BJ (cell line): ENCODE measurements around the gene TRAPPC6A. TPM values are rescaled to one million over a fixed set of nuclear protein-coding genes. Genes with fewer than 3 reads are reported as not detected.
A peak's percentile ranks its signal among the peaks of the same experiment; 100 is the strongest.

ENCODE experiments used
- CTCF ChIA-PET: fragments of 350-600 bp; formaldehyde crosslinking; extraction: SDS; loops from one replicate; lab custom pipeline; 2021; ENCODE audit warnings: antibody characterized with exemption, inconsistent platforms; lab: Yijun Ruan, JAX
- POLR2A ChIA-PET: fragments of 300-600 bp; sonication (Branson Sonifier 250); formaldehyde crosslinking; extraction: SDS; loops from one replicate; lab custom pipeline; 2021; ENCODE audit warnings: antibody characterized with exemption; lab: Charles Lee
- DNase-seq: peaks from one replicate; pipeline ENCODE4 v3.0.0-alpha.2; 2011; ENCODE audit warnings: low read depth
- H3K27me3 ChIP-seq: 2 replicates; pipeline ENCODE4 v1.6.0; 2011; ENCODE audit warnings: low read length; ENCODE audit not compliant: control insufficient read depth, insufficient read depth
- H3K36me3 ChIP-seq: 2 replicates; pipeline ENCODE4 v1.5.1; 2011; ENCODE audit warnings: low read length; ENCODE audit not compliant: control insufficient read depth, insufficient read depth
- H3K4me3 ChIP-seq: 2 replicates; pipeline ENCODE4 v1.5.1; 2011; ENCODE audit warnings: low read depth, mild to moderate bottlenecking, control low read depth, low read length
- CTCF ChIP-seq: IDR thresholded peaks from 2 replicates; pipeline ENCODE4 v1.5.1; 2011; ENCODE audit warnings: low read depth, mild to moderate bottlenecking, control low read depth, inconsistent platforms, low read length, moderate library complexity; ENCODE audit not compliant: insufficient read depth
- polyA plus RNA-seq: library from polyadenylated mRNA; depleted of rRNA; stranded (reverse); fragments of >200 nt; gene quantifications from 2 replicates; pipeline ENCODE4 v1.2.3, GENCODE V29; 2011

Gene TRAPPC6A
- polyA plus RNA-seq, 1 experiment: 15.0 TPM

DNA sequence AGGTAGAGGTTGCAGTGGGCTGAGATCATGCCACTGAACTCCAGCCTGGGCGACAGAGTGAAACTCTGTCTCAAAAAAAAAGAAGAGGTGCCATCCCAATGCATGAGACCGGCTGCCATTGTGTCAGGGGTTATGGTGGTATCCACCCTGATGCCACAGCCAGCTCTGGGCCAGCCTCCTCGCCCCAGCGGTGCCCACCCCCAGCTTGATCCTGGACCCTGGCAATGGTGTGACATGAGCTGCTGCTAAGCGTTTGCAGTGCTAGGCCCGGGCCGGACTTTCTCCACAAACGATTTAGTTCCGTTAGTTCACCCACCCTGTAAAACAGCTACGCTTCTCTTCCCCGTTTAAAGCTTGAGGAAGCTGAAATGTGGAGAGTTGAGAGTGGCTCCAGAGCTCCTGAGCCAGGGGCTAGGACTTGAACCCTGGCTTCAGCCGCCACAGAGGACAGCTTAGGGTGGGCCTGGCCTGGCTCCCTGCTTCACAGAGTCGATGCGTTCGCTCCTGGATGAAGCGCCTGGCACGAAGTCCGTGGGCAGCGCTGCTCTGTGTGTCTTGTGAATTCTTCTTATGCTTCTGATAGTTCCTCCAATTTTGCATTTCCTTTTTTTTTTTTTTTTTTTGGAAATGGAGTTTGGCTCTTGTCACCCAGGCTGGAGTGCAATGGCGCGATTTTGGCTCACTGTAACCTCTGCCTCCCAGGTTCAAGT lies 42.7 kb downstream of the TRAPPC6A start:
- no peak for DNase-seq
- Histone ChIP-seq H3K27me3 (no peaks in the 10 kb centered on the region), H3K36me3 (peaks cover 2% of the 10 kb centered on the region; the same call in 1 of the 2 replicates), H3K4me3 (no peak overlapping the region)
- ChIA-PET POLR2A (no interaction called here), CTCF (interaction anchor here (0.8 to 1.3 kb wide), 2 partner anchors 10 to 13 kb away, joined by 3 to 5 read pairs; no protein-coding TSS in a partner anchor)
- TF ChIP-seq CTCF: no peak

DNA sequence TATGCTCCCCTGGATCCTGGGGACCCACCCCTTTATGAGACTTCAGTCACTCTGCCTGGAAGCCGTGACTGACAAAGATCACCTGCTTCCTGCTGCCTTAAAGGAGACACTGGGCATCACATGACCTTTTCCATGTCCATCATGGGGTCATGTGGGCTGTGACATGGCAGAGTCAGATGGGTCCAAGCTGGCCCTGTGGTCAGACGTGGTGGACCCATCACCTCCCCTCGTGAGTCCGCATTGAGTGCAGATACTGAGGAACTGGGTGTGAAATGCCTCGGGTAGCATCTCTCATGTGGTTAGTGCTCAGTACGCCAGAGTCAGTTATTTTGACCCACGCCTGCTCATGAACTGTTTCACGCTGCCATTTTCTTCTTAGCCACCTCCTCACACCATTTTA lies 44.4 kb downstream of the TRAPPC6A start:
- Histone ChIP-seq H3K4me3 (no peak overlapping the region), H3K36me3 (peaks cover 3% of the 10 kb centered on the region; the same call in 1 of the 2 replicates), H3K27me3 (no peaks in the 10 kb centered on the region)
- no peak for DNase-seq
- ChIA-PET POLR2A (no interaction called here), CTCF (no interaction called here)
- TF ChIP-seq CTCF: no peak

DNA sequence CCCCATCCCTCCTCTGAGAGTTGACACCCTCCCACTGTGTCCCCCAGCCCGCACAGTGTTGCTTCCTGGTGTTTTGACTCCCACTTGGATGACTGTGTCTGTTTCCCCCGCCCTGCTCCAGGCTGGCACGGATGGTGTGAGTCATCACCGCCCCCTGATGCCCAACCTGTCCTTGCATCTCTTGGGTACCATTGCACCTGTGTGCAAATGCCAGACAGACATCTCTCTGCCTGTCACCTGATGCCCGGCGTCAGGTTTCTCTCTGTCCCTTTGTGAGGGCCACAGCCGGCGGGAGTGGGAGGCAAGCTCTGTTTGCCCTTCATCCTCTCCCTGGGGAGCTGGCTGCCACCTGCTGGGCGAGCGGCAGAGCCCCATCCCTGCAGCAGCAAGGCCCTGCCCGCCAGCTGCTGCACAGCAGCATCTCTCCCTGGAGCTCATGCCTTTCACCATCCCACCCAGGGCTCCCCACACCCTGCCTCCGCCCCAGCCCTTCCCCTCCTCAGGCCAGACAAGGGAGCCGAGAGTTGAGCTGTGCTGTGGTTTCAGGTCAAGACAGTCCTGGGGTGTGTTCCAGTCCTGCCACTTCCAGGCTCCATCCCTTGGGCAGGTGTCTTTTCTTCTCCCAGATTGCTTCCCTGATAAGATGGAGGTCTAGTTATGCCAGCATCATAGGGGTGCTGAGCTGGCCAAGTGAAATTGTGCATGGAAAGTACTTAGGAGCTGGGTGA lies 47.0 kb downstream of the TRAPPC6A start:
- no peaks in the 10 kb centered on the region for H3K27me3 ChIP-seq
- ChIA-PET POLR2A (no interaction called here), CTCF (interaction anchor here (0.8 to 1.2 kb wide), 6 partner anchors 12 to 208 kb away, joined by 3 to 4 read pairs (median 3); no protein-coding TSS in a partner anchor)
- peaks cover 3% of the 10 kb centered on the region; the same call in 1 of the 2 replicates for H3K36me3 ChIP-seq
- DNase-seq: no peak
- TF ChIP-seq CTCF: peak; percentile 37
- no peak overlapping the region for H3K4me3 ChIP-seq

DNA sequence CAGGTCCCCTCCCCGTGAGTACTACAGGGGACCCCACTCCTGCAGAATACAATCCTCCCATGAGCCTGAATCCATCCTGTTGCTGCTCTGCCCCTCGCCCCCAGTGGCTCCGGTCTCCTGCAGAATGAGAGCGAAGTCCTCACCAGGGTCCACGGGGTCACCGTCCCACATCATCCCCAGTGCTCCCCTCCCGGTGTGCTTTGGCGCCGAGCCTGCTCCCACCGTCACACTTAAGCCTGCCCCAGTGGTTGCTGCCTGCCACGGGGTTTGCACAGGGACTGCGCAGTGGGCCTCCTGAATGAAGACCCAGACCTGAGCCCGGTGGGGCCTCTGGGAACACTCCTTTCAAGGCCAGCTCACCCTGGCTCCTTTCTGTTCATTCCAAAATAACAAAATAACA lies 47.8 kb downstream of the TRAPPC6A start:
- CTCF ChIA-PET: interaction anchor here (1.0 to 1.2 kb wide), 2 partner anchors 17 to 27 kb away, joined by 3 to 4 read pairs; no protein-coding TSS in a partner anchor
- H3K36me3 ChIP-seq: peaks cover 3% of the 10 kb centered on the region; the same call in 1 of the 2 replicates
- no peaks in the 10 kb centered on the region for H3K27me3 ChIP-seq
- POLR2A ChIA-PET: no interaction called here
- DNase-seq: no peak
- TF ChIP-seq CTCF: no peak
- H3K4me3 ChIP-seq: no peak overlapping the region

GRCh38 chr19:45128806-45129205 lies 49.2 kb downstream of the TRAPPC6A start:
- H3K4me3 ChIP-seq: no peak overlapping the region
- peaks cover 1% of the 10 kb centered on the region; the same call in 1 of the 2 replicates for H3K36me3 ChIP-seq
- CTCF ChIA-PET: interaction anchor here (1.1 kb wide), 1 partner anchor 11 kb away, joined by 3 read pairs; no protein-coding TSS in a partner anchor
- POLR2A ChIA-PET: no interaction called here
- TF ChIP-seq CTCF: no peak
- DNase-seq: no peak
- H3K27me3 ChIP-seq: no peaks in the 10 kb centered on the region
